ENCODE results near the gene TBC1D22A.

GRCh38 chr22:46779023-46779422, 16.6 kb downstream of the TBC1D22A start:
- TF ChIP-seq GABPA (IDR thresholded peaks at IDR 0.05; ENCODE audit: low read depth): no peak
- TF ChIP-seq CTCF (IDR thresholded peaks at IDR 0.05): no peak
- TF ChIP-seq MXI1 (IDR thresholded peaks at IDR 0.05; ENCODE audit: low read depth, low read length): no peak
